Right lobe of liver (tissue), 6 donors: Measurements from ENCODE around the gene DIPK2A. TPM values are rescaled to one million over a fixed set of nuclear protein-coding genes. Genes with fewer than 3 reads are reported as not detected.

Experiments used
- ATAC-seq, 4 donors: fragments of 200-7000 bp; cut with Tn5 transposase; one replicate each; pipeline ENCODE4 v1.9.1; 2020; ENCODE audit warnings: mild to moderate bottlenecking in 4 of 4, moderate library complexity in 4 of 4
- DNase-seq, 3 donors: peaks; one replicate each; pipeline ENCODE4 v3.0.0-alpha.2; 2020
- H3K27ac ChIP-seq, 3 donors: fragments of 200-600 bp; one replicate each; pipeline ENCODE4 v1.8.0; 2022
- H3K27me3 ChIP-seq, 2 donors: fragments of 200-600 bp; one replicate each; pipeline ENCODE4 v1.8.0; 2022
- H3K36me3 ChIP-seq, 4 donors: fragments of 200-600 bp; sonication (generic) in 1 of 4; one replicate each; pipeline versions ENCODE4 v1.5.1 to v1.8.0; 2017 to 2022; ENCODE audit warnings: control low read depth in 1 of 4
- H3K4me1 ChIP-seq, 4 donors: fragments of 200-600 bp; sonication (generic) in 1 of 4; one replicate each; pipeline versions ENCODE4 v1.5.1 to v1.8.0; 2017 to 2022; ENCODE audit warnings: control low read depth in 1 of 4
- H3K4me3 ChIP-seq, 3 donors: fragments of 200-600 bp; one replicate each; pipeline ENCODE4 v1.8.0; 2022
- H3K9me3 ChIP-seq, 4 donors: fragments of 200-600 bp; sonication (generic) in 1 of 4; one replicate each; pipeline versions ENCODE4 v1.5.1 to v1.8.0; 2017 to 2022; ENCODE audit warnings: control low read depth in 1 of 4
- POLR2A ChIP-seq: fragments of 450-650 bp; IDR thresholded peaks from one replicate; pipeline ENCODE4 v1.6.1; 2017; ENCODE audit warnings: antibody characterized with exemption, mild to moderate bottlenecking
- WGBS: methylation state at CpG from one replicate; pipeline ENCODE4 v1.1.6; 2018; ENCODE audit warnings: low coverage, low lambda C conversion rate; ENCODE audit not compliant: insufficient coverage; ENCODE audit errors: missing lambda C conversion rate; 5-methylcytosine and 5-hydroxymethylcytosine counted together
- intact Hi-C, 2 donors: fragments of 100-400 bp; cut with DNase I; formaldehyde crosslinking; loops; one replicate each; pipeline versions ENCODE4 v1.11.2 to v1.14.1; 2022
- total RNA-seq, 6 experiments: library from RNA; depleted of rRNA in 2 of 6; stranded (reverse); fragments of >200 nt in 2 of 6; fragmentation: NEBNext Ultra II Directional in 3 of 6; extraction: Animal tissue kit (Norgen Biotek cat#: 25700) in 3 of 6; gene quantifications; one replicate each; pipeline versions ENCODE4 v1.1.0 to v1.2.4, GENCODE V29; 2016 to 2023
- TF ChIP-seq, protein P1 (sequence below), 4 donors: fragments of 200-600 bp in 3 of 4; fragments of 450-650 bp in 1 of 4; IDR thresholded peaks; one replicate each; pipeline versions ENCODE4 v1.5.1 to v1.8.0; 2016 to 2022; ENCODE audit warnings: antibody characterized with exemption in 4 of 4, mild to moderate bottlenecking in 2 of 4
- donor health status: DM: no; HTN: yes; CAD: no.
- donor health status: DM: no; HTN: no; CAD: no.
- donor health status: DM: no; HTN: no; CAD: no.
- donor health status: DM: no; HTN: yes; CAD: no.
- donor health status: DM: no; HTN: yes; CAD: no.

DIPK2A gene
- total RNA-seq, 6 experiments from 2014 or later, result 5.4 to 16.6 (median 14.5) TPM

DNA sequence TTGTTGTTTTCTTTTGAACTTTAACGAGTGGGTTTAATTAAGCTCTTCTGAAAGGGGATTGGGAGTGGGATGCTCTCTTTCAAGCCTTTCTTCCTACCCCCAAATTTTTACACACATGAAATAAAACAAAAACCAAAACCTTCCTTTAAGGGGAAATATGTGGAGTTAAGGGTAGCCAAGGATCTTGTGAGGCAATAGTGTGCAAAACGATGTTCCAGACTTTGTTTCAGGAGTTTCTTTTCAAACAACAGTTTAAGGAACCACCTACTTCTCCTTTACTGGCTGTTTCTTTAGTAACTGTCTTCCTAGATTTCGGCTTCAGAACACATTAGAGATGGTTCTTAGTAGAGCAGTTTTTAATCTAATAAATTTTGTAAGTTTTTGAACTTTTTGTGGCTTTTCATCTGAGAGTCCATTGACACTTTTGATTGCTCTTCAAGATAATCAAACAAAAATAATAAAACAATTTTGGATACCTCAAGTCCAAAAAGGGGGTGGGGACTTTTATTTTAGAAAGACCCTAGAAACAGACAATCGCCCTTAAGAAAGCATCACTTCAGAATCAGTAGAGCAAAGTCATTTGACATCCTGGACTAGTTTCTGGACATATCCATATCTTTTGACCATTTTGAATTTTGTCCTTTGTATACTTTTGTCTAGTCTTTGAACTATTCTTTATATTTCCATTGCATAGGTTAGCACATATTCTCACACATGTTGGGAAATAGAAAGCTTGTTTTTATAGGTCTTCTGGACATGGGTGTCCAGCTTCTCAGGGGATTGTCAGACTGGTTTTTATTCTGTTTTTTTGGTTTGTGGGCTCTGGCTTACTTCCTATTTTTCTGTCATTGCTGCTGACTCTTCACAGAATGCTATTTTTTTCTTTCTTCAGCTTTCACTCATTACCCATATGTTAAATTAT is 6.0 kb downstream of the DIPK2A start:
- DNase-seq (no peak), ATAC-seq (no peak)
- intact Hi-C loops, result no loop called here
- no peak for TF ChIP-seq POLR2A
- TF ChIP-seq, protein P1, sequence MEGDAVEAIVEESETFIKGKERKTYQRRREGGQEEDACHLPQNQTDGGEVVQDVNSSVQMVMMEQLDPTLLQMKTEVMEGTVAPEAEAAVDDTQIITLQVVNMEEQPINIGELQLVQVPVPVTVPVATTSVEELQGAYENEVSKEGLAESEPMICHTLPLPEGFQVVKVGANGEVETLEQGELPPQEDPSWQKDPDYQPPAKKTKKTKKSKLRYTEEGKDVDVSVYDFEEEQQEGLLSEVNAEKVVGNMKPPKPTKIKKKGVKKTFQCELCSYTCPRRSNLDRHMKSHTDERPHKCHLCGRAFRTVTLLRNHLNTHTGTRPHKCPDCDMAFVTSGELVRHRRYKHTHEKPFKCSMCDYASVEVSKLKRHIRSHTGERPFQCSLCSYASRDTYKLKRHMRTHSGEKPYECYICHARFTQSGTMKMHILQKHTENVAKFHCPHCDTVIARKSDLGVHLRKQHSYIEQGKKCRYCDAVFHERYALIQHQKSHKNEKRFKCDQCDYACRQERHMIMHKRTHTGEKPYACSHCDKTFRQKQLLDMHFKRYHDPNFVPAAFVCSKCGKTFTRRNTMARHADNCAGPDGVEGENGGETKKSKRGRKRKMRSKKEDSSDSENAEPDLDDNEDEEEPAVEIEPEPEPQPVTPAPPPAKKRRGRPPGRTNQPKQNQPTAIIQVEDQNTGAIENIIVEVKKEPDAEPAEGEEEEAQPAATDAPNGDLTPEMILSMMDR (IDR thresholded peaks at IDR 0.05), result no peak
- H3K27me3 ChIP-seq, result no peaks in the 10 kb centered on the region
- H3K9me3 ChIP-seq, result no peaks in the 10 kb centered on the region
- H3K4me1 ChIP-seq, result peaks cover 0 to 23% (median 4%) of the 10 kb centered on the region in 4 donors
- H3K27ac ChIP-seq, result no peak overlapping the region
- no peaks in the 10 kb centered on the region for H3K36me3 ChIP-seq
- WGBS, result 51% methylated on average over 4 of the region's 4 CpGs
- no peak overlapping the region for H3K4me3 ChIP-seq

DNA sequence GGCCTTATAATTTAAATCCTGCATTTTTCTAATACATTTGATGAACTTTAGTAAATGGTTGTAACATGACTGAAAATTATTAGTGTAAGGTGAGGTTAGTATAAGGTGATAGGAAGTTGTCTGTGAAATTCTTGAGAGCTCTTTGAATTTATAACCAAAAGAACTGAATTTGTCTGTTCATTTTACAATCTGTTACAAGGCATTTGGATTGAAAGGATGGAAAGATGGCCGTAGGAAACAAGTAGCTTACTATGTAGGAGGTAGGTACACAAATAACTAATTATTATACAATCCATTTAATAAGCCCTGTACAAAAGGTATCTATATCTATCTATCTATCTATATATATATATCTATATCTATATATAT is 6.6 kb downstream of the DIPK2A start:
- no peak for DNase-seq
- H3K4me1 ChIP-seq, result peaks cover 0 to 23% (median 4%) of the 10 kb centered on the region in 4 donors
- H3K9me3 ChIP-seq, result no peaks in the 10 kb centered on the region
- H3K36me3 ChIP-seq, result no peaks in the 10 kb centered on the region
- no peaks in the 10 kb centered on the region for H3K27me3 ChIP-seq
- no peak for TF ChIP-seq POLR2A
- TF ChIP-seq, protein P1 (IDR thresholded peaks at IDR 0.05), result no peak
- ATAC-seq, result no peak
- WGBS, result 67% methylated on average over 1 of the region's 1 CpG
- intact Hi-C loops, result no loop called here
- no peak overlapping the region for H3K27ac ChIP-seq
- H3K4me3 ChIP-seq, result no peak overlapping the region

DNA sequence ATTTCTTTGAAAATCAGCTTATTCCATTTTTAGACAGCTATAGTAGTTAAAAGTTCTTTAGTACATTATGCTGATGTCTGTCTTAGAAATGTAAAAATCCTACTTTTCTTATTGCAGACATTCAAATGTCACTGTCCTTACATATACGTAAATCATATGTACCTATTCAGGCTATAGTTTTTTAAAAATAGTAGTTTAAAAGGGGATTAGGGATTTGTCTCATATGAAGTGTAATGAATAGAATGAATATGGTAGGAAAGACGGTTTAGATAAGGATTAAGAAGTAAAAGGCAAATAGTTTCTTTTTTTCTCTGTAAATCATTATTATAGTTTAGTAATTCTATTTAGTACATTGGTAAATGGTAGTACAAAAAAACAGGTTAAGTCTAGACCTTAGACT is 7.4 kb downstream of the DIPK2A start:
- intact Hi-C loops, result no loop called here
- ATAC-seq, result no peak
- no peaks in the 10 kb centered on the region for H3K27me3 ChIP-seq

DNA sequence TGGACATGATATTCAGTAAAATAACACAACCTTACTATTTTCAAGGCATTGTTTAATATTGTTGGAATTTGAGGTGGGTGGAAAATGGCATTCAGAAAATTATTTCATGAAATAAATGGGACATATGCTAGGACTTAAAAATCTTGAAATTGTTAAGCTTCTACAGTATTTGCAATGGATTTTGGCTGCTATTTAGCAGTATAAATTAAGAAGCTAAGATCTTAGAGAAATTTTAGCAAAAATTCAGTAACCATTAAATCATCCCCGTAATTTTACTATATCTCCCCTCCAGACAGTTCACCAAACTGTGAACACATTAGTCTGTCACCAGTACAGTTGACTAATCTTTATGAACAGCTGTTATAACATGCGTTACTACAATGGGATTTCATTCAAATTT is 8.2 kb downstream of the DIPK2A start:
- no peaks in the 10 kb centered on the region for H3K27me3 ChIP-seq
- no peak overlapping the region for H3K4me3 ChIP-seq
- ATAC-seq (no peak), DNase-seq (no peak)
- H3K27ac ChIP-seq, result no peak overlapping the region
- intact Hi-C loops, result no loop called here
- H3K9me3 ChIP-seq, result no peaks in the 10 kb centered on the region
- TF ChIP-seq, protein P1 (IDR thresholded peaks at IDR 0.05), result no peak
- TF ChIP-seq POLR2A, result no peak
- peaks cover 0 to 13% (median 1%) of the 10 kb centered on the region in 4 donors for H3K4me1 ChIP-seq
- no peaks in the 10 kb centered on the region for H3K36me3 ChIP-seq
- WGBS, result 91% methylated on average over 2 of the region's 2 CpGs

More for the DNA sequence above, 7.4 kb downstream of the DIPK2A start:
- Histone ChIP-seq H3K27ac (no peak overlapping the region), H3K4me1 (peaks cover 0 to 20% (median 4%) of the 10 kb centered on the region in 4 donors), H3K4me3 (no peak overlapping the region), H3K9me3 (no peaks in the 10 kb centered on the region), H3K36me3 (no peaks in the 10 kb centered on the region)
- WGBS, result 69% methylated on average over 2 of the region's 2 CpGs
- no peak for DNase-seq
- TF ChIP-seq, protein P1 (IDR thresholded peaks at IDR 0.05), result no peak
- TF ChIP-seq POLR2A, result no peak
